Skeletal muscle tissue (tissue), 4 donors: Measurements from ENCODE around the gene ATN1. TPM values are rescaled to one million over a fixed set of nuclear protein-coding genes. Genes with fewer than 3 reads are reported as not detected.

Experiments
- H3K27ac ChIP-seq: one replicate; pipeline ENCODE4 v1.7.0; 2013; ENCODE audit warnings: mild to moderate bottlenecking, low read depth, low read length, inconsistent platforms
- H3K27me3 ChIP-seq, 3 donors: one replicate each; pipeline ENCODE4 v1.7.0; 2013; ENCODE audit warnings: low read length in 3 of 3; ENCODE audit not compliant: control insufficient read depth in 3 of 3, insufficient read depth in 3 of 3
- H3K36me3 ChIP-seq, 3 donors: one replicate each; pipeline ENCODE4 v1.7.0; 2013; ENCODE audit warnings: low read length in 3 of 3; ENCODE audit not compliant: control insufficient read depth in 3 of 3, insufficient read depth in 3 of 3
- H3K4me1 ChIP-seq, 3 donors: one replicate each; pipeline ENCODE4 v1.7.0; 2013; ENCODE audit warnings: low read length in 3 of 3, mild to moderate bottlenecking in 3 of 3; ENCODE audit not compliant: control insufficient read depth in 3 of 3, insufficient read depth in 3 of 3
- H3K4me3 ChIP-seq, 3 donors: one replicate each; pipeline ENCODE4 v1.7.0; 2013; ENCODE audit warnings: low read length in 3 of 3
- H3K9ac ChIP-seq, 3 donors: one replicate each; pipeline ENCODE4 v1.7.0; 2013; ENCODE audit warnings: low read length in 3 of 3, mild to moderate bottlenecking in 3 of 3, moderate library complexity in 2 of 3, low read depth in 1 of 3
- H3K9me3 ChIP-seq, 3 donors: one replicate each; pipeline ENCODE4 v1.7.0; 2013; ENCODE audit warnings: low read length in 3 of 3; ENCODE audit not compliant: control insufficient read depth in 3 of 3
- total RNA-seq: library from RNA; depleted of rRNA; stranded (reverse); fragments of >200 nt; gene quantifications from one replicate; pipeline ENCODE4 v1.2.3, GENCODE V29; 2014
- donor health status: Osteomylitis.

The ATN1 gene
- total RNA-seq, 1 donor from 2014 or later = 7.3 TPM

DNA sequence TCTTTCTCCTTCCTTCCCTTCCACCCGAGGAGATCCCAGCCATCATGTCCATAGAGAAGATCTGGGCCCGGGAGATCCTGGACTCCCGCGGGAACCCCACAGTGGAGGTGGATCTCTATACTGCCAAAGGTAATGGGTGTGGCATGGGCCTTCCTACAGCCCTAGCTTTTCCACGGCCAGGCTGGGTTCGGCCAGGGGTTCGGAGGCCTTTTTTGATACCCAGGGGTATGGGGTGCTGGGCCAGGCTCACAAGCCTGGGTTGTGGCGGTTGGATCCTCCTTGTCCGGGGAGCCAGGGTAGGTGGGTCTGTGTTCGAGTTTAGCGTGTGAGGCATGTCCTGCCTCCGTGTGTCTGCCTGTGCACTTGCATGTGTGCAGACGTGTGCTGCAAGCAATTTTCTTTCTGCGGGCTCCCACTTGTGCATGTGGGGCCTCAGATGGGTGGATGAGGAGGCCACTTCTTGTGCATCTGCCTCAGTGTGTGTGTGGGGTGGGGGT, 11.9 kb upstream of the ATN1 start:
- H3K9ac ChIP-seq = no peak overlapping the region
- peaks cover 0 to 4% (median 2%) of the 10 kb centered on the region in 3 donors for H3K36me3 ChIP-seq
- H3K27me3 ChIP-seq = peaks cover 12 to 27% (median 23%) of the 10 kb centered on the region in 3 donors
- no peak overlapping the region for H3K27ac ChIP-seq
- H3K9me3 ChIP-seq = no peaks in the 10 kb centered on the region
- no peak overlapping the region for H3K4me3 ChIP-seq
- H3K4me1 ChIP-seq = peaks cover 9 to 14% (median 13%) of the 10 kb centered on the region in 3 donors

DNA sequence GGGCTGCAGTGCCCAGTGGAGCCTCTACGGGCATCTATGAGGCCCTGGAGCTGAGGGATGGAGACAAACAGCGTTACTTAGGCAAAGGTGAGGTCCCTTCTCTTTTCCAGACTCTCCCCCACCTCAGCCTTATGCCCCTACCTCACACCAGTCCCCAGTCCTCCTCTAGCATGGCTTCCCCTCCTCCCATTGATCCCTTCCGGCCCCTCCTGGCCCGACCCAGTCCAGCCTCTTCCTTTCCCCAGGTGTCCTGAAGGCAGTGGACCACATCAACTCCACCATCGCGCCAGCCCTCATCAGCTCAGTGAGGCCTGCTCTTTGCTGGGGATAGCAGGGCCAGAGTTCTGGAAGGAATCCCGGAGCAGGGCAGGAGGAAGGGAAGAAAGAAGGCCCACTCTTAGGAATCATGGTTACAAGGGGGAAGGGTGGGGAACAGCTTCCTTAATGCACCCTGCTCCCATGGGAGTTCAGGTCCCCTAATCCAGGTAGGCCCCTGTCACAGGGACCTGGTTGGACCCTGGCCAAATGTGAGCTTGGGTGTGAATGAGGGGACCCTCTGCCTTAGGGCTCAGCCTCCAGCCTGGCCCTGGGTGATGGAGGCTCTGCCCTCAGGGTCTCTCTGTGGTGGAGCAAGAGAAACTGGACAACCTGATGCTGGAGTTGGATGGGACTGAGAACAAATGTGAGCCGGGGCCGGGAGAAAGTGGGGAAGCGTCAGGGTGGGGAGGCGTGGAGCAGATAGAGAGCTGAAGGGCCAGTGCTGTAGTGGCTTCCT, 11.1 kb upstream of the ATN1 start:
- peaks cover 0 to 5% (median 2%) of the 10 kb centered on the region in 3 donors for H3K36me3 ChIP-seq
- peaks cover 9 to 14% (median 13%) of the 10 kb centered on the region in 3 donors for H3K4me1 ChIP-seq
- H3K27ac ChIP-seq = no peak overlapping the region
- peaks cover 12 to 27% (median 23%) of the 10 kb centered on the region in 3 donors for H3K27me3 ChIP-seq
- H3K4me3 ChIP-seq = no peak overlapping the region
- H3K9me3 ChIP-seq = no peaks in the 10 kb centered on the region
- no peak overlapping the region for H3K9ac ChIP-seq

DNA sequence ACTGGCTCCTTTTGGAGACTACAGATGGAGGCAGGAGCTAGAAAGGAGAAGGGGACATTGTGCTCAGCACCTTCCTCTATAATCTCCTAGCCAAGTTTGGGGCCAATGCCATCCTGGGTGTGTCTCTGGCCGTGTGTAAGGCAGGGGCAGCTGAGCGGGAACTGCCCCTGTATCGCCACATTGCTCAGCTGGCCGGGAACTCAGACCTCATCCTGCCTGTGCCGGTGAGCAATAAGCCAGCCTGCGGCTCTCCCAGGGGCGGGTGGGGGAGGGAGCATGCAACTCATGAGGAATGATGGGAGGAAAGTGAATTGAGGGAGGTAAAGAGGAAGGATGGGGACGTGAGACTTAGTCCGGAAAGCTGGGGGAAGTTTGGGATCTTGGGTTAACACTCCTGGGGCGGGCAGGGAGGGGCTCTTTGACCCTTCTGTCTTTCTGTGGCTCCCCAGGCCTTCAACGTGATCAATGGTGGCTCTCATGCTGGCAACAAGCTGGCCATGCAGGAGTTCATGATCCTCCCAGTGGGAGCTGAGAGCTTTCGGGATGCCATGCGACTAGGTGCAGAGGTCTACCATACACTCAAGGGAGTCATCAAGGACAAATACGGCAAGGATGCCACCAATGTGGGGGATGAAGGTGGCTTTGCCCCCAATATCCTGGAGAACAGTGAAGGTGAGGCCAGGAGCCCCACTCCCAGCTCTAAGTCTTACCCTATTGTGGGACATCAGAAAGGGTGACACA, 10.1 kb upstream of the ATN1 start:
- Histone ChIP-seq H3K9ac (no peak overlapping the region), H3K4me3 (no peak overlapping the region), H3K27ac (no peak overlapping the region), H3K4me1 (peaks cover 9 to 14% (median 13%) of the 10 kb centered on the region in 3 donors), H3K36me3 (peaks cover 0 to 5% (median 2%) of the 10 kb centered on the region in 3 donors), H3K9me3 (no peaks in the 10 kb centered on the region), H3K27me3 (peaks cover 10 to 23% (median 19%) of the 10 kb centered on the region in 3 donors)

DNA sequence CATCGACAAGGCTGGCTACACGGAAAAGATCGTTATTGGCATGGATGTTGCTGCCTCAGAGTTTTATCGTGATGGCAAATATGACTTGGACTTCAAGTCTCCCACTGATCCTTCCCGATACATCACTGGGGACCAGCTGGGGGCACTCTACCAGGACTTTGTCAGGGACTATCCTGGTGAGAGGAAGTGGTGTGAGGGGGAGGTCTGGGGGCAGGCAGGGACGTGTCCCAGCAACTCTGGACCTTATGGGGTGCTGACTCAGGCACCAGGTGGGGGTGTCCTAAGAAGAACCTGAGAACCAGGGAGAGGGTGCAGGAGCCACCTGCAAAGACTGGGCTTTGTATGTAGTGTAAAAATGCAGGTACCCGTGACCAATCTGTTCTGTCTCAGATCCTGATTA, 8.2 kb upstream of the ATN1 start:
- Histone ChIP-seq H3K27me3 (peaks cover 4 to 13% (median 9%) of the 10 kb centered on the region in 3 donors), H3K4me3 (no peak overlapping the region), H3K27ac (no peak overlapping the region), H3K9ac (no peak overlapping the region), H3K4me1 (peaks cover 15 to 20% (median 16%) of the 10 kb centered on the region in 3 donors), H3K9me3 (no peaks in the 10 kb centered on the region), H3K36me3 (peaks cover 0 to 5% (median 2%) of the 10 kb centered on the region in 3 donors)

DNA sequence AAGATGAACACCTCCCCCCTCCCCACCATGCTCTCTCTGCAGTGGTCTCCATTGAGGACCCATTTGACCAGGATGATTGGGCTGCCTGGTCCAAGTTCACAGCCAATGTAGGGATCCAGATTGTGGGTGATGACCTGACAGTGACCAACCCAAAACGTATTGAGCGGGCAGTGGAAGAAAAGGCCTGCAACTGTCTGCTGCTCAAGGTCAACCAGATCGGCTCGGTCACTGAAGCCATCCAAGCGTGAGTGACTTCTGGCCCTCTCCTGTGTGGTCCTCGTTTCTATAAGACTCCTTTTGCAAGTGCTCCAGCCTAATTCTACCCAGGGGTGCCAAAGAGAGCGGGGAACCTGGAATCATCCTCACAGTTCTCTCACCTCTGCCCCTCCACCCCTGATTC, 6.2 kb upstream of the ATN1 start:
- peaks cover 25 to 29% (median 27%) of the 10 kb centered on the region in 3 donors for H3K4me1 ChIP-seq
- H3K9ac ChIP-seq = no peak overlapping the region
- H3K27me3 ChIP-seq = no peaks in the 10 kb centered on the region
- no peak overlapping the region for H3K27ac ChIP-seq
- no peaks in the 10 kb centered on the region for H3K9me3 ChIP-seq
- H3K36me3 ChIP-seq = peaks cover 0 to 5% (median 2%) of the 10 kb centered on the region in 3 donors
- no peak overlapping the region for H3K4me3 ChIP-seq

DNA sequence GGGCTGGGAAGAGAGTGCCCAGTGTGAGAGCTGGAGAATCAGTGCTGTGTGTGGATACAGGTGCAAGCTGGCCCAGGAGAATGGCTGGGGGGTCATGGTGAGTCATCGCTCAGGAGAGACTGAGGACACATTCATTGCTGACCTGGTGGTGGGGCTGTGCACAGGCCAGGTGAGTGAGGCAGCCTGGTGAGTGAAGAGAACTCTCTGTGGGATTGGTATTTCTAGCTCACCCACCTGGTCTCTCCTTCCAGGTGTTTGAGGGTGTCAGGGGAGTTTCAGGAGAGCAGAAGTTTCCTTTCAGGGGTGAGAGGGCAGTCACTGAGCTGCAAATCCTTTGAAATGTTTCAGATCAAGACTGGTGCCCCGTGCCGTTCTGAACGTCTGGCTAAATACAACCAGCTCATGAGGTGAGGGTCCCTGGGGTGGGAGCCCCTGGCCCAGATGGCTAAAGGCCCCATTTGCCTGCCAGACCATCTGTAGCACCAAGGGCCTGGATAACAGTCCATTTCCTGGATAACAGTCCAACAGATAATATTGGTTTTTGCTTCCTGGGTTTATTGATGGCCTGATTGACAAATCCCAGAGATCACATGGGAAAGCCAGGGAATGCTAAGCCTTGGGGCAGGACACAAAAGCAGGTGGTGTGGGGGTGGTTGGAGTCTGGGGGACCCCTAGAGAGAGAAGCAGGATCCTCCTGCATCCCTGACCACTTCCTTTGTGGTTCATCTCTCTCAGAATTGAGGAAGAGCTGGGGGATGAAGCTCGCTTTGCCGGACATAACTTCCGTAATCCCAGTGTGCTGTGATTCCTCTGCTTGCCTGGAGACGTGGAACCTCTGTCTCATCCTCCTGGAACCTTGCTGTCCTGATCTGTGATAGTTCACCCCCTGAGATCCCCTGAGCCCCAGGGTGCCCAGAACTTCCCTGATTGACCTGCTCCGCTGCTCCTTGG, 5.5 kb upstream of the ATN1 start:
- Histone ChIP-seq H3K4me1 (peaks cover 29 to 34% (median 32%) of the 10 kb centered on the region in 3 donors), H3K27me3 (no peaks in the 10 kb centered on the region), H3K27ac (no peak overlapping the region)

DNA sequence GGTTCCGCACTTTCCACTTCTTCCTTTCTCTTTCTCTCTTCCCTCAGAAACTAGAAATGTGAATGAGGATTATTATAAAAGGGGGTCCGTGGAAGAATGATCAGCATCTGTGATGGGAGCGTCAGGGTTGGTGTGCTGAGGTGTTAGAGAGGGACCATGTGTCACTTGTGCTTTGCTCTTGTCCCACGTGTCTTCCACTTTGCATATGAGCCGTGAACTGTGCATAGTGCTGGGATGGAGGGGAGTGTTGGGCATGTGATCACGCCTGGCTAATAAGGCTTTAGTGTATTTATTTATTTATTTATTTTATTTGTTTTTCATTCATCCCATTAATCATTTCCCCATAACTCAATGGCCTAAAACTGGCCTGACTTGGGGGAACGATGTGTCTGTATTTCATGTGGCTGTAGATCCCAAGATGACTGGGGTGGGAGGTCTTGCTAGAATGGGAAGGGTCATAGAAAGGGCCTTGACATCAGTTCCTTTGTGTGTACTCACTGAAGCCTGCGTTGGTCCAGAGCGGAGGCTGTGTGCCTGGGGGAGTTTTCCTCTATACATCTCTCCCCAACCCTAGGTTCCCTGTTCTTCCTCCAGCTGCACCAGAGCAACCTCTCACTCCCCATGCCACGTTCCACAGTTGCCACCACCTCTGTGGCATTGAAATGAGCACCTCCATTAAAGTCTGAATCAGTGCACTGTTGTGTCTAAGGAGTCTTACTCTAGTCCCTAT, 4.6 kb upstream of the ATN1 start:
- Histone ChIP-seq H3K36me3 (peaks cover 0 to 5% (median 0%) of the 10 kb centered on the region in 3 donors), H3K4me1 (peaks cover 29 to 35% (median 33%) of the 10 kb centered on the region in 3 donors), H3K4me3 (no peak overlapping the region), H3K27ac (no peak overlapping the region), H3K27me3 (no peaks in the 10 kb centered on the region), H3K9ac (no peak overlapping the region), H3K9me3 (no peaks in the 10 kb centered on the region)

More for the DNA sequence above, 5.5 kb upstream of the ATN1 start:
- H3K9me3 ChIP-seq = no peaks in the 10 kb centered on the region
- H3K4me3 ChIP-seq = no peak overlapping the region
- H3K36me3 ChIP-seq = peaks cover 0 to 5% (median 2%) of the 10 kb centered on the region in 3 donors
- H3K9ac ChIP-seq = no peak overlapping the region

DNA sequence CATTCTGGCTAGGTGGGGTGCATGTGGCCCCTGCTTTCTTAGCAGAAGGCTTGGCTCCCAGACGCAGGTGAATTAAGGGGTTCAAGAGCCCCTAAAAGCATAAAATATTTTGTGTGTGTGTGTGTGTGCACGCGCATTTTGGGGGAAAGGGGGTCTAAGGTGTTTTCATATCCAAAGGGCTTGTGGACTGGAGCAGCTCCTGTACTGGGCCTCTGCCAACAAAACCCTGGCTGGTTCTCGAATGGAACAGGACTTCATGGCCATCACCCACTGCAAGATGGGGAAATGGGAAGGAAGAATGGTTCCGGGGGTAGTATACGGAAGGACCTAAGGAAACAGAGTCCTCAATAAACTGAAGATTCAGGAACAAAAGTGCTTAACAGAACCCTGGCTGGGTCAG, 3.9 kb upstream of the ATN1 start:
- Histone ChIP-seq H3K4me3 (no peak overlapping the region), H3K4me1 (peaks cover 34 to 39% (median 36%) of the 10 kb centered on the region in 3 donors), H3K27me3 (no peaks in the 10 kb centered on the region), H3K27ac (no peak overlapping the region), H3K36me3 (peaks cover 0 to 5% (median 0%) of the 10 kb centered on the region in 3 donors), H3K9me3 (no peaks in the 10 kb centered on the region), H3K9ac (peak overlapping the region in 1 of 3 donors; percentile 33)

DNA sequence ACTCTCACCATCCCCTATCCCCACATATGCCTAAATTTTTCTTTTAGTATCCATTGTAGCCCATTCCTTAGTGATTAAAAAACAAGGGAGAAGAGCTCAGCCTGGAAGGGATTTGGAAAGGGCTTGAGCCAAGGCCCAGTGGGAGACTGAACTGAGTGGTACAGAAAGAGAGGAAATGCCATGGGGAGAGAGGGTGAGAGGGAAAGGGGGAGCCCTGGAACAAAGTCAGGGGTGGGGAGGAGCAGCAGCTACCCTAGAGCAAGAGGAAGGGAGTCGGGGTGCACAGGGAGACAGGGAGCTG, 2.6 kb upstream of the ATN1 start:
- Histone ChIP-seq H3K9me3 (no peaks in the 10 kb centered on the region), H3K4me3 (peak overlapping the region; percentile 31 to 61 (median 33)), H3K9ac (peak overlapping the region; percentile 34 to 83 (median 72)), H3K27me3 (no peaks in the 10 kb centered on the region), H3K27ac (peak overlapping the region; percentile 93), H3K4me1 (peaks cover 47 to 52% (median 49%) of the 10 kb centered on the region in 3 donors), H3K36me3 (peaks cover 0 to 2% (median 0%) of the 10 kb centered on the region in 3 donors)
